HK-2 (cell line): Measurements from ENCODE around the gene PRKAR1B.

Experiments
- DNase-seq: peaks from one replicate; pipeline ENCODE4 v3.0.0-alpha.2; 2018; ENCODE audit not compliant: unreplicated experiment

Gene PRKAR1B

GRCh38 chr7:727104-727805 lies at the start of gene PRKAR1B:
PRKAR1B (minus strand) TSS chr7:727281; CDS start chr7:711505, 15,776 bp downstream.
- DNase-seq = peak; percentile 20

GRCh38 chr7:776381-776780 lies 49.3 kb upstream of the PRKAR1B start:
- no peak for DNase-seq

GRCh38 chr7:774161-775109 lies 47.4 kb upstream of the PRKAR1B start:
- DNase-seq = peak; percentile 30

- no peak for DNase-seq
Measured at GRCh38 chr7:773622-773915, 46.5 kb upstream of the PRKAR1B start.

GRCh38 chr7:772861-773621 lies 46.0 kb upstream of the PRKAR1B start:
- DNase-seq = no peak

GRCh38 chr7:772392-772791 lies 45.3 kb upstream of the PRKAR1B start:
- no peak for DNase-seq

- no peak for DNase-seq
Measured at GRCh38 chr7:772005-772294, 44.9 kb upstream of the PRKAR1B start.

- DNase-seq = peak; percentile 28
Measured at GRCh38 chr7:771234-772004, 44.3 kb upstream of the PRKAR1B start.

GRCh38 chr7:770741-771166 lies 43.7 kb upstream of the PRKAR1B start:
- DNase-seq = peak; percentile 17

- no peak for DNase-seq
Measured at GRCh38 chr7:770336-770735, 43.3 kb upstream of the PRKAR1B start.

- peak; percentile 90 for DNase-seq
Measured at GRCh38 chr7:768881-769504, 41.9 kb upstream of the PRKAR1B start.

GRCh38 chr7:767941-768731 lies 41.1 kb upstream of the PRKAR1B start:
- peak; percentile 100 for DNase-seq

GRCh38 chr7:767580-767940 lies 40.5 kb upstream of the PRKAR1B start:
- peak; percentile 96 for DNase-seq

- DNase-seq = no peak
Measured at GRCh38 chr7:765383-765782, 38.3 kb upstream of the PRKAR1B start.

- DNase-seq = no peak
Measured at GRCh38 chr7:763762-764161, 36.7 kb upstream of the PRKAR1B start.

GRCh38 chr7:762885-763284 lies 35.8 kb upstream of the PRKAR1B start:
- no peak for DNase-seq

- DNase-seq = no peak
Measured at GRCh38 chr7:761631-762030, 34.5 kb upstream of the PRKAR1B start.

GRCh38 chr7:761101-761500 lies 34.0 kb upstream of the PRKAR1B start:
- no peak for DNase-seq

- DNase-seq = no peak
Measured at GRCh38 chr7:760006-760405, 32.9 kb upstream of the PRKAR1B start.

- no peak for DNase-seq
Measured at GRCh38 chr7:759569-759968, 32.5 kb upstream of the PRKAR1B start.

- DNase-seq = no peak
Measured at GRCh38 chr7:757741-758163, 30.7 kb upstream of the PRKAR1B start.
